ENCODE measurements around the gene HOTAIR. TPM values are rescaled to one million over a fixed set of nuclear protein-coding genes. Genes with fewer than 3 reads are reported as not detected.

The HOTAIR gene
- total and polyA plus RNA-seq, 7 donors, result not detected

- TF ChIP-seq EP300 (IDR thresholded peaks at IDR 0.05) (no peak), POLR2AphosphoS5 (IDR thresholded peaks at IDR 0.05) (peak in 1 of 4 donors; percentile 13), CTCF (IDR thresholded peaks at IDR 0.05) (no peak)
- H3K27me3 ChIP-seq, result peaks cover 91 to 100% (median 100%) of the 10 kb centered on the region in 3 donors
- no peaks in the 10 kb centered on the region for H3K9me3 ChIP-seq
- no peak for DNase-seq
- intact Hi-C loops (cut with DNase I), result no loop called here
- H3K36me3 ChIP-seq, result no peaks in the 10 kb centered on the region
- peaks cover 0 to 33% (median 22%) of the 10 kb centered on the region in 4 donors for H3K4me1 ChIP-seq
- 29 to 44% methylated on average over 18 of the region's 18 CpGs for whole genome bisulfite sequencing, 2 donors
- no peak overlapping the region for H3K27ac ChIP-seq
- H3K4me3 ChIP-seq, result no peak overlapping the region
These were observed 18.6 kb upstream of the HOTAIR start for GRCh38 chr12:53993162-53994008.

GRCh38 chr12:53992377-53992889 is 17.7 kb upstream of the HOTAIR start:
- Histone ChIP-seq H3K36me3 (no peaks in the 10 kb centered on the region), H3K27me3 (peaks cover 88 to 100% (median 100%) of the 10 kb centered on the region in 3 donors), H3K4me1 (peaks cover 0 to 33% (median 22%) of the 10 kb centered on the region in 4 donors), H3K9me3 (no peaks in the 10 kb centered on the region), H3K4me3 (no peak overlapping the region), H3K27ac (no peak overlapping the region)
- no peak for DNase-seq
- TF ChIP-seq POLR2A (IDR thresholded peaks at IDR 0.05) (no peak), POLR2AphosphoS5 (IDR thresholded peaks at IDR 0.05) (no peak), EP300 (IDR thresholded peaks at IDR 0.05) (no peak), CTCF (IDR thresholded peaks at IDR 0.05) (no peak)
- 42 to 67% methylated on average over 7 of the region's 7 CpGs for WGBS, 2 donors
- intact Hi-C loops (cut with DNase I), result no loop called here

- 4 to 9% methylated on average over 8 of the region's 8 CpGs for WGBS, 2 donors
- H3K4me1 ChIP-seq, result peaks cover 0 to 34% (median 23%) of the 10 kb centered on the region in 4 donors
- no peak overlapping the region for H3K27ac ChIP-seq
- intact Hi-C loops (cut with DNase I), result no loop called here
- TF ChIP-seq POLR2AphosphoS5 (IDR thresholded peaks at IDR 0.05) (no peak), CTCF (IDR thresholded peaks at IDR 0.05) (no peak)
- no peak overlapping the region for H3K4me3 ChIP-seq
- no peak for DNase-seq
- no peaks in the 10 kb centered on the region for H3K9me3 ChIP-seq
- H3K36me3 ChIP-seq, result no peaks in the 10 kb centered on the region
- peaks cover 89 to 100% (median 100%) of the 10 kb centered on the region in 3 donors for H3K27me3 ChIP-seq
These were observed 16.3 kb upstream of the HOTAIR start for GRCh38 chr12:53991077-53991460.

- DNase-seq, result no peak
- Histone ChIP-seq H3K4me3 (no peak overlapping the region), H3K27ac (no peak overlapping the region), H3K4me1 (peaks cover 0 to 34% (median 24%) of the 10 kb centered on the region in 4 donors), H3K27me3 (peaks cover 89 to 100% (median 100%) of the 10 kb centered on the region in 3 donors), H3K9me3 (no peaks in the 10 kb centered on the region), H3K36me3 (no peaks in the 10 kb centered on the region)
- TF ChIP-seq POLR2A (IDR thresholded peaks at IDR 0.05) (no peak), EP300 (IDR thresholded peaks at IDR 0.05) (no peak), POLR2AphosphoS5 (IDR thresholded peaks at IDR 0.05) (no peak), CTCF (IDR thresholded peaks at IDR 0.05) (no peak)
- intact Hi-C loops (cut with DNase I), result no loop called here
- 5 to 7% methylated on average over 27 of the region's 27 CpGs for WGBS, 2 donors
These were observed 15.7 kb upstream of the HOTAIR start for GRCh38 chr12:53990311-53991076.

Measured in sigmoid colon (tissue), 7 donors.